ENCODE measurements around the gene MYO5B.
"Not testable (repeated sequence)": the region's sequence is repeated elsewhere in the genome, so short reads cannot be mapped to it uniquely, and the experiment has no call there.

MYO5B gene

DNA sequence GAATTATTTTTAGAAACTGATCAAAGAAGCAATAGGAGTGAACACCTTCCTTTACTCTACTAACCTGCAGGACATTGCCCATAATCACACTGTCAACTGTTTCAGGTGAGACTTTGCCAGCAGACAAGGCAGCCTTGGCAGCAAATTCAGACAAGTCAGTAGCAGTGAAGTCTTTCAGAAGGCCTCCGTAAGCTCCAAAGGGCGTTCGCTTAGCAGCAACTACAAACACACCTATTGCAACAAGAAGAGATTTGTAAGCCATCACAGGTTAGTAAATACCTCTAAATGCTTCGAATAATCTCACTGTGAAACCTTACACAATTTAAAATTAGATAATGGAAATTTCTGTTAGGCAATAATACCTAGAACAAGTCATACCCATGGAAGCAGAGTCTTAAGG lies 392.3 kb downstream of the MYO5B start:
- TF ChIP-seq, protein P1, sequence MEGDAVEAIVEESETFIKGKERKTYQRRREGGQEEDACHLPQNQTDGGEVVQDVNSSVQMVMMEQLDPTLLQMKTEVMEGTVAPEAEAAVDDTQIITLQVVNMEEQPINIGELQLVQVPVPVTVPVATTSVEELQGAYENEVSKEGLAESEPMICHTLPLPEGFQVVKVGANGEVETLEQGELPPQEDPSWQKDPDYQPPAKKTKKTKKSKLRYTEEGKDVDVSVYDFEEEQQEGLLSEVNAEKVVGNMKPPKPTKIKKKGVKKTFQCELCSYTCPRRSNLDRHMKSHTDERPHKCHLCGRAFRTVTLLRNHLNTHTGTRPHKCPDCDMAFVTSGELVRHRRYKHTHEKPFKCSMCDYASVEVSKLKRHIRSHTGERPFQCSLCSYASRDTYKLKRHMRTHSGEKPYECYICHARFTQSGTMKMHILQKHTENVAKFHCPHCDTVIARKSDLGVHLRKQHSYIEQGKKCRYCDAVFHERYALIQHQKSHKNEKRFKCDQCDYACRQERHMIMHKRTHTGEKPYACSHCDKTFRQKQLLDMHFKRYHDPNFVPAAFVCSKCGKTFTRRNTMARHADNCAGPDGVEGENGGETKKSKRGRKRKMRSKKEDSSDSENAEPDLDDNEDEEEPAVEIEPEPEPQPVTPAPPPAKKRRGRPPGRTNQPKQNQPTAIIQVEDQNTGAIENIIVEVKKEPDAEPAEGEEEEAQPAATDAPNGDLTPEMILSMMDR (IDR thresholded peaks at IDR 0.05; ENCODE audit: low read depth, low read length, missing control alignments) = no peak

DNA sequence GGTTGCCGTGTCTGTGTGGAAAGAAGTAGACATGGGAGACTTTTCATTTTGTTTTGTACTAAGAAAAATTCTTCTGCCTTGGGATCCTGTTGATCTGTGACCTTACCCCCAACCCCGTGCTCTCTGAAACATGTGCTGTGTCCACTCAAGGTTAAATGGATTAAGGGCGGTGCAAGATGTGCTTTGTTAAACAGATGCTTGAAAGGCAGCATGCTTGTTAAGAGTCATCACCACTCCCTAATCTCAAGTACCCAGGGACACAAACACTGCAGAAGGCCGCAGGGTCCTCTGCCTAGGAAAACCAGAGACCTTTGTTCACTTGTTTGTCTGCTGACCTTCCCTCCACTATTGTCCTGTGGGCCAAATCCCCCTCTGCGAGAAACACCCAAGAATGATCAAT lies 394.5 kb downstream of the MYO5B start:
- DNase-seq (ENCODE audit: low read depth); H3K4me3 ChIP-seq (ENCODE audit: low read depth, low read length): not testable (repeated sequence)

More for the DNA sequence above, 392.3 kb downstream of the MYO5B start:
- DNase-seq (ENCODE audit: low read depth) = no peak
- H3K4me3 ChIP-seq (ENCODE audit: low read depth, low read length) = no peak overlapping the region

DNA sequence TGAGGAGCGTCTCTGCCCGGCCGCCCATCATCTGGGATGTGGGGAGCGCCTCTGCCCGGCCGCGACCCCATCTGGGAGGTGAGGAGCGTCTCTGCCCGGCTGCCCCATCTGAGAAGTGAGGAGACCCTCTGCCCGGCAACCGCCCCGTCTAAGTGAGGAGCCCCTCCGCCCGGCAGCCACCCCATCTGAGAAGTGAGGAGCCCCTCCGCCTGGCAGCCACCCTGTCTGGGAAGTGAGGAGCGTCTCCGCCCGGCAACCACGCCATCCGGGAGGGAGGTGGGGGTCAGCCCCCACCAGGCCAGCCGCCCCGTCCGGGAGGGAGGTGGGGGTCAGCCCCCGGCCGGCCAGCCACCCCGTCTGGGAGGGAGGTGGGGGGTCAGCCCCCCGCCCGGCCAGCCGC lies 395.1 kb downstream of the MYO5B start:
- H3K4me3 ChIP-seq (ENCODE audit: low read depth, low read length); DNase-seq (ENCODE audit: low read depth): not testable (repeated sequence)

DNA sequence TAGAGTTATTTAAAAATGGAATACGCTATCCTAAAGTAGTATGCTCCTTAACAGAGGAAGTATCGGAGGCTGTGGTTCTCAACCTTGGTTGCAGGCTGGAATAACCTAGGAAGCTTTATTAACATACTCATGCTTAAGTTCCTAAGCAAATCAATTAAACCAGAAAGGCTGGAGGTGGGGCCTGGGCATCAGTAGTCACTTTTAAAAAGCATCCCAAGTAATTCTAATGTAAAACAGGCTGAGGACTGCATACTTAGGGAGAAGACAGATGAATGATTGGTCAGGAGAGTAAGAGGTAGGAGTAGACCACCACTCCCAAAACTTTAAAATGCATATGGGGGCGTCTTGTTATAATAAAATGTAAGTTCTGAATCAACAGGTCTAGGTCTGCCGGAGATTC lies 396.9 kb downstream of the MYO5B start:
- no peak overlapping the region for H3K4me3 ChIP-seq (ENCODE audit: low read depth, low read length)
- no peak for DNase-seq (ENCODE audit: low read depth)
- TF ChIP-seq, protein P1 (IDR thresholded peaks at IDR 0.05; ENCODE audit: low read depth, low read length, missing control alignments) = no peak

DNA sequence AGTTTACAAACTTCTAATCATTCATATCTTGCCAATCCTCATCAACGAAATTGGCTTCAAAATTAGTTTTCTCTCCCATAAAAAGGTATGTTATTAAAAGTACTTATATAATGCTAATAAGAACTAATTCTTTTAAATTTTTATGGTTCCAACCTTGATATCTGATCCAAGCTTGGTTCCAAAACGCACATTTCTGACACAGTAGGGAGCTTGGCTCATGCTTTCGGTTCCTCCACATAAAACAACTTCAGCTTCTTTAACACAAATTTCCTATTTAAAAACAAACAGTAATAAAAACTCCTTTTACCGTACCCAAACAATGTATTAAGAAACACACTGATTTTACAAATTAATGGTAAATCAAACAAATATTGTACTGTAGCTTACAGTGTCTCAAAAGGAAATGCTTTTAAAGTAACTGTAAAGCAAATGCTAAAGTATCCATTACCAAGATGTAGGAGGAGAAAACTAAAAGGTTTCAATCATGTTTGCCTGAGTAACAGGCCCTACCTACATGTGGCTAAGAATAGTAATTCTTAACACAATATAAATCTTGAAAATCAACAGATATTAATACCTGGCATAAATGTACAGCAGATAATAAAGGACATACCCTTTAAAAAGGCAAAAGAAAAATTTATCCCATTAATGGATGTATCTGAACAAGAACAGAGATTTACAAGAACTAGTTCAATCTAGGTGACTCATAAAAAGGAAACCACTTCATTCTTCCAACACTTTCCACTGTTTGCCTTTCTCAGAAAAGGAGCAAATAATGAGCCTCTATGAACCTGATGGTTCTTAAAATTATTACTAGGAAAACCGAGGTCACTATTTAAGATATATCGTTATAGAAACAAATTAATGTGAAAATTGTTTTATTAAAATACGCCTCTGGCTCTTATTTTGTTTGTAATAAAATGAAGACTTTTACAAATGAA lies 399.1 kb downstream of the MYO5B start:
- H3K4me3 ChIP-seq (ENCODE audit: low read depth, low read length) = no peak overlapping the region
- TF ChIP-seq, protein P1 (IDR thresholded peaks at IDR 0.05; ENCODE audit: low read depth, low read length, missing control alignments) = no peak
- DNase-seq (ENCODE audit: low read depth) = no peak

DNA sequence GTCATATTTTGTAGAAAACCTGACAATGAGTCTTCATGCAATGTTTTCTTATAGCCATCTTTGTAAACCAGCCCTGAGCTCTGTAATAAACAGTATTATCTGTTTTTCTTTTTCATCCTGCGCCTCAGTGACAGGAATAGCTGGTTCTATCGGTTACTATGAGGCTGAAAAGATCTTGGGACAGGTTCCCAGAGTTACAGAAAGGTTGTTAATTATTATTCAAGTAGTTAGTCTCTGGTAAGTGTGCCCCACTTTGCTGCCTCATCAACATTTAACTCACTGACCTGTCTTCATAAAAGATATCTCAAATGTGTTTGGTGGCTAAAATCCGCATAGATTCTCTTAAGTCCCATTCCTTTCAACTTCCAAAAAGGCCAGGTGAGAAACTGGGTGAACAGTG lies 400.2 kb downstream of the MYO5B start:
- no peak overlapping the region for H3K4me3 ChIP-seq (ENCODE audit: low read depth, low read length)
- TF ChIP-seq, protein P1 (IDR thresholded peaks at IDR 0.05; ENCODE audit: low read depth, low read length, missing control alignments) = no peak
- DNase-seq (ENCODE audit: low read depth) = no peak

DNA sequence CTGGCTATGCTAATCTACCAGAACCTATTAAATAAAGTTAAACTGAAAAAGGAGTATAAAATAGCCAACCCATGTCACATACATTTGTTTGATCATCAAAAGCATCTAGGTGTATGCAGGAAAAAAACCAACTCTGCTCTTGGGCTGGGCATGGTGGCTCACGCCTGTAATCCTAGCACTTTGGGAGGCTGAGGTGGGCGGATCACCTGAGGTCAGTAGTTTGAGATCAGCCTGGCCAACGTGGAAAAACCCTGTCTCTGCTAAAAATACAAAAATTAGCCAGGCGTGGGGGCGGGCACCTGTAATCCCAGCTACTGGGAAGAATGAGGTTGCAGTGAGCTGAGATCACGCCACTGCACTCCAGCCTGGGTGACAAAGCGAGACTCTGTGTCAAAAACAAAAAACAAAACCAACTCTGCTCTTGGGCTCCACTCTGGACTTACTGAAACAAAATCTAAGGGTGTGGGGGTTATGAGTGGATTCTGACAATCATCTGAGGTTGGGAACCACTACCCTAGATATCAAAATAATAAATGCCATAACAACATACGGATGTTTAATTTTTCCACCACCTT lies 405.3 kb downstream of the MYO5B start:
- not testable (repeated sequence) for DNase-seq (ENCODE audit: low read depth); H3K4me3 ChIP-seq (ENCODE audit: low read depth, low read length)

DNA sequence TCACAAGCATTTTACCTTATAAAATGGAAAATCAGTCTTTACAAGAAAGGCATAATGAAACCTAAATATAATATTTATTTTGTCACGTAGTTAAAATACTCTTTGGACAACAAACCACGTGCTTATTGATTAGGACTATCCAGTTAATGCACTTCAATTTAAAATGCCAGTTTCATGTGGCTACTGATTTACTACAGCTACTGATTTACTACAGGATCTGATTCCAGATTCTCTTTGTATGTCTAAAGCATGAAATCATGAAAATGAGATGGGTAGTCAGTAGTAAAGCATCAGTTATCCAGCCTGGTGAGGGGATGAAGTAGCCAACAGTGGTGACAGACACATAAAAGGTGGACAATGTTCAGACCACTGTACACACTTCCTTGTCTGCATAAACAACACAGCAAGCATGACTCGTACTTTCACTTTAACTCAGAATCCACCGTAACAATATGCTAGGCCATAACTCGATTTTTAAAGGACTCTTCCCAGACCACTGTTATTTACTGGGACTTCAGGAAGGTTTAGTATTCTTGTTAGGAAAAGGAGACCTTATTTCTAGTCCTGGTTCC lies 406.5 kb downstream of the MYO5B start:
- no peak overlapping the region; the same call in 1 of the 2 replicates for H3K4me3 ChIP-seq (ENCODE audit: low read depth, low read length)
- no peak for DNase-seq (ENCODE audit: low read depth)
- TF ChIP-seq, protein P1 (IDR thresholded peaks at IDR 0.05; ENCODE audit: low read depth, low read length, missing control alignments) = no peak

Data from GM12864 (cell line).